ENCODE measurements around the gene BEST1.
"Not testable (repeated sequence)": the region's sequence is repeated elsewhere in the genome, so short reads cannot be mapped to it uniquely, and the experiment has no call there.

The BEST1 gene

GRCh38 chr11:62001450-62002191 lies 51.5 kb downstream of the BEST1 start:
- TF ChIP-seq TAF1 (IDR thresholded peaks at IDR 0.05; ENCODE audit: borderline replicate concordance, low read depth, low read length) (no peak), POLR2A (IDR thresholded peaks at IDR 0.05; ENCODE audit: low read depth, low read length) (no peak), POLR2AphosphoS5 (IDR thresholded peaks at IDR 0.05; ENCODE audit: low read depth, low read length) (no peak)
- FAIRE-seq: no peak
- DNase-seq (ENCODE audit: insufficient read length): no peak

GRCh38 chr11:62002283-62002682 lies 52.1 kb downstream of the BEST1 start:
- FAIRE-seq; DNase-seq (ENCODE audit: insufficient read length): not testable (repeated sequence)

- DNase-seq (ENCODE audit: insufficient read length): peak; percentile 57
- TF ChIP-seq POLR2A (IDR thresholded peaks at IDR 0.05; ENCODE audit: low read depth, low read length): no peak
- TF ChIP-seq TAF1 (IDR thresholded peaks at IDR 0.05; ENCODE audit: borderline replicate concordance, low read depth, low read length): no peak
- no peak for TF ChIP-seq POLR2AphosphoS5 (IDR thresholded peaks at IDR 0.05; ENCODE audit: low read depth, low read length)
- no peak for FAIRE-seq
Observed at GRCh38 chr11:62004473-62004872, 54.3 kb downstream of the BEST1 start.

GRCh38 chr11:62008193-62008592 lies 58.0 kb downstream of the BEST1 start:
- no peak for DNase-seq (ENCODE audit: insufficient read length)
- FAIRE-seq: no peak
- TF ChIP-seq TAF1 (IDR thresholded peaks at IDR 0.05; ENCODE audit: borderline replicate concordance, low read depth, low read length) (no peak), POLR2A (IDR thresholded peaks at IDR 0.05; ENCODE audit: low read depth, low read length) (no peak), POLR2AphosphoS5 (IDR thresholded peaks at IDR 0.05; ENCODE audit: low read depth, low read length) (no peak)

GRCh38 chr11:62010935-62011528 lies 60.9 kb downstream of the BEST1 start:
- no peak for FAIRE-seq
- no peak for DNase-seq (ENCODE audit: insufficient read length)
- TF ChIP-seq POLR2A (IDR thresholded peaks at IDR 0.05; ENCODE audit: low read depth, low read length) (no peak), TAF1 (IDR thresholded peaks at IDR 0.05; ENCODE audit: borderline replicate concordance, low read depth, low read length) (no peak), POLR2AphosphoS5 (IDR thresholded peaks at IDR 0.05; ENCODE audit: low read depth, low read length) (no peak)

GRCh38 chr11:62011881-62012280 lies 61.7 kb downstream of the BEST1 start:
- no peak for TF ChIP-seq POLR2A (IDR thresholded peaks at IDR 0.05; ENCODE audit: low read depth, low read length)
- TF ChIP-seq TAF1 (IDR thresholded peaks at IDR 0.05; ENCODE audit: borderline replicate concordance, low read depth, low read length): no peak
- TF ChIP-seq POLR2AphosphoS5 (IDR thresholded peaks at IDR 0.05; ENCODE audit: low read depth, low read length): no peak
- DNase-seq (ENCODE audit: insufficient read length) (no peak), FAIRE-seq (no peak)

- TF ChIP-seq POLR2AphosphoS5 (IDR thresholded peaks at IDR 0.05; ENCODE audit: low read depth, low read length) (no peak), POLR2A (IDR thresholded peaks at IDR 0.05; ENCODE audit: low read depth, low read length) (no peak)
- FAIRE-seq (no peak), DNase-seq (ENCODE audit: insufficient read length) (no peak)
Observed at GRCh38 chr11:62012451-62012831, 62.3 kb downstream of the BEST1 start.

- FAIRE-seq (no peak), DNase-seq (ENCODE audit: insufficient read length) (no peak)
- no peak for TF ChIP-seq POLR2AphosphoS5 (IDR thresholded peaks at IDR 0.05; ENCODE audit: low read depth, low read length)
- TF ChIP-seq POLR2A (IDR thresholded peaks at IDR 0.05; ENCODE audit: low read depth, low read length): no peak
- no peak for TF ChIP-seq TAF1 (IDR thresholded peaks at IDR 0.05; ENCODE audit: borderline replicate concordance, low read depth, low read length)
Observed at GRCh38 chr11:62012832-62013461, 62.8 kb downstream of the BEST1 start.

Data from GM12892 (cell line).